SIG-M5 treated with dmso at 0.1 percent for 504 hours (cell line): Measurements from ENCODE around the gene LACRT.

ENCODE experiments used
- DNase-seq: peaks from one replicate; lab custom pipeline; 2025; ENCODE audit not compliant: unreplicated experiment; lab: John Stamatoyannopoulos, UW

LACRT gene

GRCh38 chr12:54603173-54603814 lies 31.4 kb downstream of the LACRT start:
- peak; percentile 92 for DNase-seq

GRCh38 chr12:54602661-54603060 lies 32.0 kb downstream of the LACRT start:
- no peak for DNase-seq

- DNase-seq: peak; percentile 26
These were observed 32.9 kb downstream of the LACRT start for GRCh38 chr12:54601841-54602240.

GRCh38 chr12:54598970-54599369 lies 35.7 kb downstream of the LACRT start:
- DNase-seq: no peak

GRCh38 chr12:54596526-54596946 lies 38.2 kb downstream of the LACRT start:
- peak; percentile 33 for DNase-seq

GRCh38 chr12:54595471-54595870 lies 39.2 kb downstream of the LACRT start:
- DNase-seq: no peak

- DNase-seq: no peak
These were observed 41.0 kb downstream of the LACRT start for GRCh38 chr12:54593725-54594124.

- DNase-seq: peak; percentile 29
These were observed 41.6 kb downstream of the LACRT start for GRCh38 chr12:54593135-54593534.

GRCh38 chr12:54592316-54592715 lies 42.4 kb downstream of the LACRT start:
- DNase-seq: no peak

GRCh38 chr12:54590978-54591591 lies 43.6 kb downstream of the LACRT start:
- DNase-seq: no peak

- no peak for DNase-seq
These were observed 44.7 kb downstream of the LACRT start for GRCh38 chr12:54589964-54590363.

GRCh38 chr12:54588890-54589267 lies 45.8 kb downstream of the LACRT start:
- no peak for DNase-seq

- DNase-seq: no peak
These were observed 46.4 kb downstream of the LACRT start, which contains the start of gene PPP1R1A for GRCh38 chr12:54588110-54588889. Gene PPP1R1A (minus strand): TSS chr12:54588659. CDS start chr12:54588488, 171 bp downstream.

GRCh38 chr12:54587315-54587873 lies 47.3 kb downstream of the LACRT start:
- DNase-seq: no peak

- no peak for DNase-seq
These were observed 48.1 kb downstream of the LACRT start for GRCh38 chr12:54586620-54587019.

GRCh38 chr12:54585243-54585642 lies 49.5 kb downstream of the LACRT start:
- DNase-seq: no peak

- DNase-seq: no peak
These were observed 50.6 kb downstream of the LACRT start for GRCh38 chr12:54584128-54584527.

- no peak for DNase-seq
These were observed 51.0 kb downstream of the LACRT start for GRCh38 chr12:54583726-54584125.

GRCh38 chr12:54581412-54581811 lies 53.3 kb downstream of the LACRT start:
- DNase-seq: no peak
